PC-3 (cell line): ENCODE data around the gene GAS2.

Experiments used
- EZH2 ChIP-seq: fragments of 300-600 bp; sonication (generic); IDR thresholded peaks from one replicate; pipeline ENCODE4 v1.6.1; 2017; ENCODE audit warnings: antibody characterized with exemption, mild to moderate bottlenecking, low read length; ENCODE audit not compliant: unreplicated experiment
- EZH2phosphoT487 ChIP-seq: fragments of 300-600 bp; sonication (generic); IDR thresholded peaks from 2 replicates; pipeline ENCODE4 v1.6.1; 2018; ENCODE audit warnings: mild to moderate bottlenecking, antibody characterized with exemption, low read length, borderline replicate concordance
- TF ChIP-seq, protein P1 (sequence below): fragments of 300-600 bp; sonication (generic); conservative IDR thresholded peaks from 2 replicates; pipeline ENCODE4 v1.5.1; 2017; ENCODE audit warnings: antibody characterized with exemption, low read depth, mild to moderate bottlenecking, low read length

DNA sequence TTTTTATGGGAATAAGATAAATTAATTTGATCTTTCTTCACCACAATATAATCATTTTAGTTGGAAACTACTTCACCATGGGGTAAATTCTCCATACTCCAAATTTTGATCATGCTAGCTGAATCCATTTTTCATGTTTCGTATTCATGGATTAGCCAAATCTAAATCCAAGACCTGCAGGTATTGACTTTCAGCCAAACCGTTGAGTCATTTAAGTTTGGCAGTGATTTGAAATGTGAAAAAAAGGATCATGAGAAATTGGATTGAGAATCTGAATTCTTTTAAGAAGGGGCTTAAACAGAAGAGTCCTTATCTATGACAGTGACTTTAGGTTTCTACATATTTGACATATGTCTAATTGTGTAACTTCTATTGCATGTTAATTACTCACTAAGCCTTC lies 5.3 kb downstream of the GAS2 start:
- TF ChIP-seq, protein P1, sequence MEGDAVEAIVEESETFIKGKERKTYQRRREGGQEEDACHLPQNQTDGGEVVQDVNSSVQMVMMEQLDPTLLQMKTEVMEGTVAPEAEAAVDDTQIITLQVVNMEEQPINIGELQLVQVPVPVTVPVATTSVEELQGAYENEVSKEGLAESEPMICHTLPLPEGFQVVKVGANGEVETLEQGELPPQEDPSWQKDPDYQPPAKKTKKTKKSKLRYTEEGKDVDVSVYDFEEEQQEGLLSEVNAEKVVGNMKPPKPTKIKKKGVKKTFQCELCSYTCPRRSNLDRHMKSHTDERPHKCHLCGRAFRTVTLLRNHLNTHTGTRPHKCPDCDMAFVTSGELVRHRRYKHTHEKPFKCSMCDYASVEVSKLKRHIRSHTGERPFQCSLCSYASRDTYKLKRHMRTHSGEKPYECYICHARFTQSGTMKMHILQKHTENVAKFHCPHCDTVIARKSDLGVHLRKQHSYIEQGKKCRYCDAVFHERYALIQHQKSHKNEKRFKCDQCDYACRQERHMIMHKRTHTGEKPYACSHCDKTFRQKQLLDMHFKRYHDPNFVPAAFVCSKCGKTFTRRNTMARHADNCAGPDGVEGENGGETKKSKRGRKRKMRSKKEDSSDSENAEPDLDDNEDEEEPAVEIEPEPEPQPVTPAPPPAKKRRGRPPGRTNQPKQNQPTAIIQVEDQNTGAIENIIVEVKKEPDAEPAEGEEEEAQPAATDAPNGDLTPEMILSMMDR: no peak
- TF ChIP-seq EZH2 (no peak), EZH2phosphoT487 (no peak)
